Sigmoid colon (tissue), 4 donors: ENCODE data around the gene PIM3.

ENCODE experiments used
- POLR2AphosphoS5 ChIP-seq, 4 donors: sonication (generic); formaldehyde crosslinking; IDR thresholded peaks; one replicate each; pipeline ENCODE4 v1.6.1; 2017; ENCODE audit warnings: antibody characterized with exemption in 4 of 4
- TF ChIP-seq, protein P1 (sequence below), 4 experiments: fragments of 450-650 bp in 3 of 4; fragments of 200-600 bp in 1 of 4; IDR thresholded peaks; one replicate each; pipeline ENCODE4 v1.5.1; 2016 to 2019; ENCODE audit warnings: antibody characterized with exemption in 4 of 4, mild to moderate bottlenecking in 3 of 4, moderate library complexity in 2 of 4

DNA sequence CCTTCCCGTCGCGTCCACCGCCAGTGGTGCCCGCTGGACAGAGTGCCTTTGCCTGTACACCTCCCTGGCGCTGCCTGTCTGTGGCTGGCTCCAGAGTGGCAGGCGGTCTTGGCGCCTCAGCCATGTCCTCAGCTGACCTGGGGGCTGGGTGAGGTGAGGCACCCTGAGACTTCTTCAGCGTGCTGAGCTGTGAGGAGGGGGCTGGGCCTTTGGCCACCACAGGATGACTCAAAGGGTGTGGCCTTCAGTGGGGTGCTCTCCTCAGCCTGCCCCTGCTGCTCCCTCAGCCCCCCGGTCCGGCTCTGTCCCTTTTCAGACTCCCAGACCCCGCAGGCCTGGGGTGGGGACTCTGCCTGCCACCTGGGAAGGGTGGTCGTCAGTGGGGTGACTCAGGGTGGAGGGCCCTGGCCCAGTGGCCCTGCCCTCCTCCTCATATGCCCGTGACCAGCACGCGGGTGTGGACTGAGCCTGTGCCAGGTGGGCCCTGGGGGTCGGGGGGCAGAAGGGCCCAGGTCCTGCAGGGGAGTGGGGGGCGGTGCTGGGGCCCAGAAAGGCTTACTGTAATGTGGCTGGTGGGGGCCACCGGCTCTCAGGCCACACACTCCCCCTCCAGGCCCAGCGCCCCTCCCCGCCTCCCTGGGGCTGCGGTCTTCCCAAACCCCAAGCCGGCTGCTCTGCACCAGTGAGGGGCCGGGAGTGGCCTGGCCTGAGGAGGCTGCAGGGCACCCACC is 26.2 kb upstream of the PIM3 start:
- TF ChIP-seq, protein P1, sequence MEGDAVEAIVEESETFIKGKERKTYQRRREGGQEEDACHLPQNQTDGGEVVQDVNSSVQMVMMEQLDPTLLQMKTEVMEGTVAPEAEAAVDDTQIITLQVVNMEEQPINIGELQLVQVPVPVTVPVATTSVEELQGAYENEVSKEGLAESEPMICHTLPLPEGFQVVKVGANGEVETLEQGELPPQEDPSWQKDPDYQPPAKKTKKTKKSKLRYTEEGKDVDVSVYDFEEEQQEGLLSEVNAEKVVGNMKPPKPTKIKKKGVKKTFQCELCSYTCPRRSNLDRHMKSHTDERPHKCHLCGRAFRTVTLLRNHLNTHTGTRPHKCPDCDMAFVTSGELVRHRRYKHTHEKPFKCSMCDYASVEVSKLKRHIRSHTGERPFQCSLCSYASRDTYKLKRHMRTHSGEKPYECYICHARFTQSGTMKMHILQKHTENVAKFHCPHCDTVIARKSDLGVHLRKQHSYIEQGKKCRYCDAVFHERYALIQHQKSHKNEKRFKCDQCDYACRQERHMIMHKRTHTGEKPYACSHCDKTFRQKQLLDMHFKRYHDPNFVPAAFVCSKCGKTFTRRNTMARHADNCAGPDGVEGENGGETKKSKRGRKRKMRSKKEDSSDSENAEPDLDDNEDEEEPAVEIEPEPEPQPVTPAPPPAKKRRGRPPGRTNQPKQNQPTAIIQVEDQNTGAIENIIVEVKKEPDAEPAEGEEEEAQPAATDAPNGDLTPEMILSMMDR (IDR thresholded peaks at IDR 0.05) = no peak
- TF ChIP-seq POLR2AphosphoS5 (IDR thresholded peaks at IDR 0.05) = peak in 3 of 4 donors; percentile 20 to 87 (median 47)
